PFSK-1 (cell line): ENCODE data around the gene UGP2.

Experiments
- POLR2AphosphoS5 ChIP-seq: IDR thresholded peaks from 2 replicates; pipeline ENCODE4 v1.6.1; 2012; ENCODE audit warnings: low read depth, mild to moderate bottlenecking, control low read depth, low read length, moderate library complexity
- REST ChIP-seq, 2 experiments: IDR thresholded peaks; 2 replicates each; pipeline versions ENCODE4 v1.6.1 to v1.8.0; 2011 to 2012; ENCODE audit warnings: low read depth in 2 of 2, low read length in 2 of 2, control low read depth in 1 of 2, inconsistent platforms in 1 of 2, mild to moderate bottlenecking in 1 of 2, moderate library complexity in 1 of 2; ENCODE audit not compliant: insufficient read depth in 1 of 2
- SIN3A ChIP-seq: IDR thresholded peaks from 2 replicates; pipeline ENCODE4 v1.6.1; 2012; ENCODE audit warnings: mild to moderate bottlenecking, low read length, moderate library complexity, borderline replicate concordance; ENCODE audit not compliant: insufficient read depth

- TF ChIP-seq POLR2AphosphoS5 (no peak), REST (IDR thresholded peaks at IDR 0.05; ENCODE audit: insufficient read depth in 1 of 2, low read depth in 2 of 2, low read length in 2 of 2) (no peak), SIN3A (no peak)
Observed at GRCh38 chr2:63819765-63820717, 21.7 kb upstream of the UGP2 start.
